HG03103 (cell line): Measurements from ENCODE around the gene SERPINA6.
"Not testable (repeated sequence)": the region's sequence is repeated elsewhere in the genome, so short reads cannot be mapped to it uniquely, and the experiment has no call there.

Experiments used
- ATAC-seq: cut with Tn5 transposase; IDR thresholded peaks from one replicate; pipeline ENCODE4 v1.9.1; 2021; ENCODE audit warnings: low read depth; ENCODE audit not compliant: unreplicated experiment

SERPINA6 gene

DNA sequence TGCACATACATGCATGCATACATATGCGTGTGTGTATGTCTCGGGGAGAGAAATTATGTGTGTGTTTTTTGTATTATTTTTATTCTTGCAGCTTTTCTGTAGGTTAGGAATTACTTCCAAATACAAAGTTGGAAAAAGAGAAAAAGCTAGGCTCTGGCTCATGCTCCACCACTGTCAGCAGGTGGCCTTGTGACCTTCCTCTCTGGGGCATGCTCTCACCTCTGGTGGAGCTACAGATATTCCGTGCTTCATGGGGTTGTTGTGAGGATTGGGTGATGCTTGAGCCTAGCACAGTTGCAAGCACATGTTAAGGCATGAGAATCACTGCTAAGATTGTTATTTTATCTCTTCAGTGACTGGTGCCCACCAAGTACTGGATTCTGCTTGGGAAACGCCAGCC is 6.7 kb upstream of the SERPINA6 start:
- no peak for ATAC-seq

DNA sequence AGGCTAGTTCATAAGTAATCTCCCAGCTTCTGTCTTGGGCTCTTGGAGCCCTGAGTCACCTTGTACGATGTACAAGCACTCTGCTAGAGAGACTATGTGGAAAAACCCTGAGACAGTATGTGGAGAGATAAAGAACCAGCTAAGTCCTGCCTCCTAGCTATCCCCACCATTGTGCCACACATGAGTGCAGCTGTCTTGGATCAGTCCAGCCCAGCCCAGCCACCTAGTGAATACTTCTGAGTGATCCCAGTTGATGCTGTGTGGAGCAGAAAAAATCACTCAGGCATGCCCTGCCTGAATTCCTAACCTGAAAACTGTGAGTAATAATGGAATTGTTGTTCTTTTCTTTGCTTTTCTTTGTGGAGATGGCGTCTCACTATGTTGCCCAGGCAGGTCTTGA is 5.1 kb upstream of the SERPINA6 start:
- no peak for ATAC-seq

DNA sequence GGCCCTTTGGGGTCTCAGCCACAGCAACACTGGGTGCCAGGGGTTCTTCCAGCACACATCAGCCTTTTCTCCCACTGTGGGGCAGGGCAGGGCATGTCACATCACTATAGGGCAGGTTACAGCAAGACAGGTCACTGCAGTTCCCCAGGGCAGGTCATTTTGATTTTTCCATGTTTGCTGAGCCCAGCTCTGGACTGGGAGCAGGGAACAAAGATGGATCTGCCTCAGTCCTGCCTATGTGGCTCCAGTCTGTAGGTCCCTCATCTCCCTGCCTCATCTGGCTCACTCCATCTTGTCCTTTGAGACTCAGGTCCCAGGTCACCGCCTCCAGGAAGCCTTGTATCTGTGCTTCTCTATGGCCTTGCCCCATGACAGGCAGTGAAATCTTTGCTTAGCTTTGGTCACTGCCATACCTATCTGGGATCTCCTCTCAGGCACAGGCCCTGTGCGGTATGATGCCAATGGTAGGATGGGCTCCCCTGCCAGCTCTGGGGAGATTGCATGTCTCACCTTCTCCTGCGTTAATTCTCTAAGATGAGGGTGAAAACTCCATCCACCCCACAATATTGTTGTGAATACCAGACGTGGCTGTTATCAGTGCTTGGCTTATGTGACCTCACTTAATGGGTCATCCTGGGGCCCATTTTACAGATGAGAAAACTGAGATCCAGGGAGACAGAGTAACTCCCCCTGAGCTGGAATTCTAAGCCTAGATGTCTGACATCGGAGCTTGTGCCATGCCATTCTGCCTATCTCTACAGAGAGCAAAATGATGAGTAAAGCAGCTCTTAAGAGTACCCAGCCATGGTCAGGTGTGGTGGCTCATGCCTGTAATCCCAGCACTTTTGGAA is 1.5 kb downstream of the SERPINA6 start:
- no peak for ATAC-seq

DNA sequence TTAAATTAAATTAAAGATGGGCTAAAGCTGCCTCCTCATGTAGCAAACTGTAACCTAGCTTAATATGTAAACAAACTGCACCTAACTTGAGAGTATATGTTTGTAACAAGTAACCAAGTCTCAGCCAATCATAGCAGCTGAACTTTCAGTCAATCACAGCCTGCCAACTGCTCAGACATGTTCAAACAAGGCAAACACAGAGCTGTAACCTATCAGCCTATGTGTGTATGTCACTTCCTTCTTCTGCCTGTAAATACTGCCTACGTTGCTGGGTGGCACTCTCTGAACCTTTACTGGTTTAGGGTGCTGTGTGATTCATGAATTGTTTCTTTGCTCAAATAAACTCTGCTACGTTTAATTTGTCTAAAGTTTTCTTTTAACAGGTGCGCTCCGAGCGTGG is 2.9 kb downstream of the SERPINA6 start:
- ATAC-seq, result no peak

DNA sequence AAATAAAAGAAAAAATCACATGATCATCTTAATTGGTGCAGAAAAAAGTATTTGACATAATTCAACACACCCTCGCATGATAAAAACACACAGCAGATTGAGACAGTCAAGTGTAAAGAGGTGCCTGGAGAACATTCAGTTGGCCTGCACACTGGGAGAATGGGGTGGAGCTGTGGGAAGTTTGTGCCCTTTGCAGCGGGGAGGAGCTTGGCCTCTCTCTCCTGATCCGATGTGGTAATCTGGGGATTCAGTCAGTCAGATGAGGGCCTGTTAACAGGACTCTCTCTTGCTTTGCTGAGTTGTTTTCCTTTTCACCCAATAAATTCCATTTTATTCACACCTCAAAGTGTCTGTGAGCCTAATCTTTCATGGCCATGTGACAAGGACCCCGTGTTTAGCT is 5.9 kb downstream of the SERPINA6 start:
- no peak for ATAC-seq

DNA sequence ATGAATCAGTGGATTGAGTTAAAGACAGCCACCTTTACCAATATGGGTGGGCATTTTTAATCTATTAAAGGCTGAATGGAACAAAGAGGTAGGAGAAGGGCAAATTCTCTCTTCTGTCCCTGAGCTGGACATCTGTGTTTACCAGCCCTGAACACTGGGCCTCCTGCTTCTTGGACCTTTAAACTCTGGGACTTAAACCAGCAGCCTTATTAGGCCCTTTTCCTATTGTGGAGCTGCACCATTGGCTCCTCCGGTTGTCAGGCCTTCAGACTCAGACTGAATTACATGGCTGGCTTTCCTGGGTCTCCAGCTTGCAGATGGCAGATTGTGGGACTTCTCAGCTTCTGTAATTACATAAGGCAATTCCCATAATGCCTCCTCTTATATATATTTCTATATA is 6.4 kb downstream of the SERPINA6 start:
- no peak for ATAC-seq

DNA sequence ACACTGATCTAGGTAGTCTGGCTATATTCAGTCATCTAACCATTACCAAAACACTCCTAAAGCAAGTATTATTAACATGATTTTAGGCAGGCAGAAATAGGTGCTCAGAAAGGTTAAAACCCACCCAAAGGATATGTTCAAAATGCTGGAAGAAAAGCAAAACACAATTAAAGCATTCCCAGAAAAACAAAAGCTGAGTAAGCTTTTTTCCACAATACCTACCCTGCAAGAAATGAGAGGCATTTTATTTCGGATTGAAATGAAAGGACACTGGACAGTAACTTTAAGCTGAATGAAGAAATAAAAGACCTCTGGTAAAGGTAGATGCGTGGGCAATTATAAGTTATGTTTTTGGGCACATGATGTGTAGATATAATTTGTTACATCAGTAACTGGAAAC is 8.2 kb downstream of the SERPINA6 start:
- no peak for ATAC-seq

DNA sequence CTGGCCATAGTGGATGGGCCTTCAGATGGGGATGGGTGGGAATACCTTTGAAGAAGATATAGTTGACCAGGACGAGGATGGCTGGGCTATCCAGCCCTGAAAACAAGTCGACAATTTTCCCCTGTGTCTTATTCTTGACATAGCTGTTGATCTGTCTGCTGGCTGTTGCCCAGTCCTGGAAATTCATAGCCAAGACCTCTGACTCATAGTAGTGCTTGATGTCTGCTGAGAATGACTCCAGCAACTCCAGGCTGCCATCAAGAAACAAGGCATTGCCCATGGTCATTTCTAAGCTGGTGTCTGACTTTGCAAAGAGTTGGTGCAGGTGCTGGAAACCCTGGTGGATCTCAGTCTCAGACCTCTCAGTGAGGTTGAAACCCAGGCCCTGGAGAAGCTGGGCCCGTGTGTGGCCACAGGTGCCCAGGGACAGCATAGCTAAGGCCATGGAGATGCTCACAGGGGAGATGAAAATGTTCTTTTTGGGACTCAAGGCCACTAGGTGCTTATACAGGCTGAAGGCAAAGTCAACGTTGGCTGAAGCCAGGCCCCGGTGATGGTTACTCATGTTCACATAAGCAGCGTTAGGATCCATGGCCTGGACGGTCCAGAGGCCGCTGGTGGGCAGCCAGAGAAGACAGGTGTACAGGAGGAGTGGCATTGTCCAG is 9.0 kb downstream of the SERPINA6 start:
- ATAC-seq, result no peak

DNA sequence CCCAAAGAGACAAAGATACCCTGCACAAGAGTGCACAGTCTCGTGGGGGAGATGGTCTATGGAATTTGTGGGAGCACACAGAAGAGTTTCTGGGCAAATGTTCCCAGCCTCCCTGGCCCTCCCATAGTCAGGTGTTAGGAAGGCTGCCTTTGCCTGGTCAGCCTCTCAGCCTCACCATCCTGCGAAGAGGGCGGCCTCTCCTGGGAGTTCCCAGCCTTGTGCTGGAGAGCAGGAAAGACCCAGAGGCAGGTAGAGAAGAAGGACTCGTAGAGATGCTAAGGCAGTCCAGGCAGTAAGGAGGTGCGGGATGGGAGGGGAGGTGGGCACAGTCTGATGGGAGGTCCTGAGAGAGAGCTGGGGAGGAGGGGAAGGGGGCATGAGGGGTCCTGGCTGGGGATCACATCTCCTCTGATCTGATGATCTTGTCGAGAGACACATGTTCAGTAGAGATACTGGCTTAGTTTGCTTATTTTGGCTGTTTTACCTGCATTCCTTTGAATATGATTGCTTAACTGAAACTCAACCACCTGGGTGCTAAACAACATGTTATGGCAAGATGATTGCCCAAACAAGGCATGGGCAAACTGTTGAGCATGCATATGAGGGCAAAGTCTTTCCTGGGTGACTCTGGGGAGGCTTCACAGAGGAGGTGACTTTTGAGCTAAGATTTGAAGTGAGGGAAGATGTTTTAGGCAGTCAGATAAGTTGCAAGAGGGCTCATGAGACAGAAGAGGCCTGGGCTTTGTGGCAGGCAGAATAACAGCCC is 10.5 kb downstream of the SERPINA6 start:
- no peak for ATAC-seq

DNA sequence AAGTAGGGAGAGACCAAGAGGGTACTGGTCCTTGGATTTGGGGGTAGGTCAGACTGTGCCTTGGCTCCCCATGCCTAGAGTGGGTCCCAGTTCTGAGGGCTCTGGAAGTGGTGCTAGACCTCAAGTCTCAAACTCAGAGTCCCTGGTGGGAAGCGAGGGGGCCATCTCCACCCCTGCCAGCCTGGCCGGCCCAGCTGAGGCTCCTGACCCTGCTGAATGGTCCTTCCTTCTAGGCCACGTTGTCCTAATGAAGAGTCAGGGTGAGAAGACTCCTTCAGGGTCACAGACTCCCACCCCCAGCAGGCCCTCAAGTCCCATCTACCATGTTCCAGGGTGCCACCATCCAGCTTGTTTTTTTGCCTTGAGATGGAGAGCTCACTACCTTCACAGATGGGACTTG is 12.9 kb downstream of the SERPINA6 start:
- no peak for ATAC-seq

DNA sequence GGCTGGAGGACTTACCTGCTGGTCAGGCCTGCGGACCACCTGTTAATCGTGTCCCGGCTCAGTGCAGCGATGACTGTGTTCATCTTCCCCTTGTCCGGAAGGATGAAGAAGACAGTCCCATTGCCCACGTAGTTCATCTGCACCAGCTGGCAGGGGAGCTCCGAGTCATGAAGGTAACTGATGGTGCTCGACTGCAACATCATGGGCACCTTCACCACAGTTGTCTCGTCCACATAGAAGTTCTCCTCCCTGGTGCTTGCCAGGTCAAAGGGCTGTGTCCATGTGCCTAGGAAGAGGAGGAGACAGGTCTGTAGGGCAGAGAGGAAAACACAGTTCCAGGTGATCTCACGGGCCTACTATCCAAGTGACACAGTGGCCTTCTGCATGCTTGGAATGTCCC is 13.4 kb downstream of the SERPINA6 start:
- no peak for ATAC-seq

DNA sequence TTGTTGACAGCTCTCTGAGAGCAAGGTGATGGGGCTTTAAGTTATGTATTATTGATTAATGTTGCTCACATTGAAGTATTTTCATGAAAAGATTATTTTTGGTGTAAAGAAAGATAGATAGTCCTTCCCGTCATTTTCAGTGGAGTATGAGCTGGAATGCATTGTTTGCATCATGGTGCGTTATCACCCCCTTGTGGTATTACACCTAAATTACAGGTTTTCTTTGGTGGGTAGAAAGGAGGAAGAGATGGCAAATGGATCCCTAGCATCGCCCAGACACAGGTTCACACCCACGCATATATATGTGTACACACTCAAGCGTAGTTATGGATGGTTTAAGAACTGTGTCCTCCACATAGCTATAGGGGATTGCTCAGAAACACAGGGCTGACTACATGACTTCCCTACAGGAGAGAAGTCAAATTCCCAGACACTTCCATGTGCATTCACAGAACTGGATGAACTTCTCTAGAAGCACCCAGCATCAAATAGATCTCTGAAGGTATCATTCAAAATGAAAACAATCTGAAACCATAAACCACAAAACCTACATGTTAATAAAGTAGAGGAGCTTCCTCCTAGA is 15.6 kb downstream of the SERPINA6 start:
- no peak for ATAC-seq

DNA sequence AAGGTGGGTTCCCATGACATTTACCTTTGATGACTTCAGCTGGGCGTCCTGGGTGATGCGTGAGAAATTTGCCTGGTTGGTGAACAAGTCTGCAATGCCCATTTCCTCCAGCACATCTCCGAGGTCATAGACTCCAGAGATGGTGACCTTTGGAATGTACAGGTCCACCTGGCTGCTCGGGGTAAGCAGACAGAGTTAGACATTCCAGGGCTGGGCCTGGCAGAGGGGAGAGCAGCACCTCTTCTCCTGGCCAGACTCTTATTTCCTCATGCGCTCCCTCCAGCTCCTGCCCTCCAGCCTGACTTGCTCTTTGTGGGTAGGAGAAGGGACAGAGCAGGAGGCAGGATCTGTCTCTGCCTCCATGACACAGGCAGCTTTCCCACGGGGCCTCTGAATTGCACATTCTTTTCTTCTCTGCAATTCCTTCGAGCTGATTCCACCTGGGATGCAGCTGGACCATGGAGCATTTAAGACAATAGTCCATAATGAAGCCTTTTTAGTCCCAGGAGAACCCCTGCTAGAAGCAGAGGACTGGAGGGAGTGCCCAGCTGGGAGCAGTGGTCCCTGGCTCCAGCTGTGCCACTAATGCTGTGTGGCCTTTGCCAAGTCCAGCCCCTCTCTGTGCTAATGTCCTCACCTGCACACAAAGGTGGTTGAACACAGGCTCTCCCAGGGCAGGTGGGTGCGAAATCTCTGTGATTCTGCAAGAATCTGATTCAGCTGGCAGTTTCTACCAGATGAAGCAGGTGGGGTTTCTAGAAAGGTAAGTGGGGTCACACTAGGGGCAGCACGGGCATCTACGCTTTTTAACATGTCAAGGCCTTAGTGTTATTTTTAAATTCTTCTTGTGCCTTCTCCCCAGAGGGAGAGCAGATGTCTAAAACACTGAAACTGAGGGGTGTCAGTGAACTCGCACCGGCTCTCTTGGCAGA is 16.8 kb downstream of the SERPINA6 start:
- no peak for ATAC-seq

DNA sequence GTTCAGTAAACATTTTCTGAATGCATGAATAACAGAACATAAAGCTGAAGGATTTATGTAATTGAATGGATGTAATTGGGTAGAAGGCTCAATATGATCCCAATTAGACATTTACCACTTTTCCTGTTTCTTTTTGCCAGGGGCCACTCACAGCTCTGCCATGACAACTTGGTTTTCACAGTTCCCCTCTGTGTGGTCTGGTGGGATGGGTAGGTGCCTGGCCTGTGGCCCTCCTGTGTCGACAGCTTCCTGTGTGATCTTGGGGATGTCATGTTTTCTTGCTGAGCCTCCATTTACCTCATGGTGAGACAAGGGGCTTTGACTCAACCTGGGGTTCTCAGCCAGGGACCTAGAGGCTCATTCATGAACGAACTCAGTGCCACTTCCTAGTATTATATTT is 17.5 kb downstream of the SERPINA6 start:
- ATAC-seq, result no peak

DNA sequence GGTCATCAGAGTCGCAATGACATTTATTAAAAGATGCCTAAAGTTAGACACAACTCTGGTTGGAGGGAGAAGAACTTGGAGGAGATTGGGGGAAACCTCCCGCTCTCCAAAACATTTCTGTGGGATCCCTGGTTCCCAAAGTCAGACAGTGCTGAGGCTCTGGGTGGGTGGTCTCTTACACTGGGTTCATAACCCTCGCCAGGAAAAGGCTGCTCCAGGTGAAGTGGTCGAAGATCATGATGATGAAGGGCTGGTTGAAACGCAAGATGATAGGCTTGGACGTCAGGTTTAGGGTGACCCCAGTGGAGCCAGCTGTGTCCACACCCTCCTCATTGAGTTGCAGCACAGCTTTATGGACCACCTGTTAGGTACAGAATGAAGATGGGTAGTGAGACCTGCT is 18.9 kb downstream of the SERPINA6 start:
- ATAC-seq, result no peak

DNA sequence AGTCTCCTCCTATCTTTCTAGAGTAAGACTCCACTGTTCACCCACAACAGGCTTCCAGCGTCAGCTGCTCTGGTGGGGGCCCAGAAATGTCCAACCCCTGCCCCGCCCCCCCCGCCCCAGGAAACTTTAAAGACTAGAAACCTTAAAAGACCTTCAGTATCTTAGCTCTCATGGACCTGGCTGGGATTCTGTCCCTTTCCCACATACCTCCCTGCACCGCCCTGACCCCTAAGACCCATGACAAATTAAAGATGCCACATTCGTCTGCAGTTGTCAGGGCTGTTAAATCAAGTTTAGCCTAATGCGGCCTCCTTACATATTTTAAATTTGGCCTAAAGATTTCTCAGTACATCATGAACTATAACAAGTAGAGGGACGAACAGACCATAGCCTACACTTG is 20.0 kb downstream of the SERPINA6 start:
- no peak for ATAC-seq

DNA sequence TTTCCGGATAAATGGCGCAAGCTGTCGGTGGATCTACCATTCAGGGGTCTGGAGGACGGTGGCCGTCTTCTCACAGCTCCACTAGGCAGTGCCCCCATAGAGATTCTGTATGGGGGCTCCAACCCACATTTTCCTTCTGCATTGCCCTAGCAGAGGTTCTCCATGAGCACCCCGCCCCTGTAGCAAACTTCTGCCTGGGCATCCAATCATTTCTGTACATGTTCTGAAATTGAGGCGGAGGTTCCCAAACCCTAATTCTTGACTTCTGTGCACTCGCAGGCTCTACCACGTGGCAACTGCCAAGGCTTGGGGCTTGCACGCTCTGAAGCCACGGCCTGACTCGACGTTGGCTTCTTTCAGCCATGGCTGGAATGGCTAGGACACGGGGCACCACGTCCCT is 25.0 kb downstream of the SERPINA6 start:
- no peak for ATAC-seq

DNA sequence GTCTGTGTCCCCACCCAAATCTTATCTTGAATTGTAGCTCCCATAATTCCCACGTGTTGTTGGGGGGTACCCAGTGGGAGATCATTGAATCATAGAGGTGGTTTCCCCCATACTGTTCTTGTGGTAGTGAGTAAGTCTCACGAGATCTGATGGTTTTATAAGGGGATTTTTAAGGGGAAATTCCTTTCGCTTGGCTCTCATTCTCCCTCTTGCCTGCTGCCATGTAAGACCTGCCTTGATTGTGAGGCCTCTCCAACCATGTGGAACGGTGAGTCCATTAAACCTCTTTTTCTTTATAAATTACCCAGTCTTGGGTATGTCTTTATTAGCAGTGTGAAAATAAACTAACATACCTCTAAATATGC is 27.0 kb downstream of the SERPINA6 start:
- ATAC-seq, result not testable (repeated sequence)

DNA sequence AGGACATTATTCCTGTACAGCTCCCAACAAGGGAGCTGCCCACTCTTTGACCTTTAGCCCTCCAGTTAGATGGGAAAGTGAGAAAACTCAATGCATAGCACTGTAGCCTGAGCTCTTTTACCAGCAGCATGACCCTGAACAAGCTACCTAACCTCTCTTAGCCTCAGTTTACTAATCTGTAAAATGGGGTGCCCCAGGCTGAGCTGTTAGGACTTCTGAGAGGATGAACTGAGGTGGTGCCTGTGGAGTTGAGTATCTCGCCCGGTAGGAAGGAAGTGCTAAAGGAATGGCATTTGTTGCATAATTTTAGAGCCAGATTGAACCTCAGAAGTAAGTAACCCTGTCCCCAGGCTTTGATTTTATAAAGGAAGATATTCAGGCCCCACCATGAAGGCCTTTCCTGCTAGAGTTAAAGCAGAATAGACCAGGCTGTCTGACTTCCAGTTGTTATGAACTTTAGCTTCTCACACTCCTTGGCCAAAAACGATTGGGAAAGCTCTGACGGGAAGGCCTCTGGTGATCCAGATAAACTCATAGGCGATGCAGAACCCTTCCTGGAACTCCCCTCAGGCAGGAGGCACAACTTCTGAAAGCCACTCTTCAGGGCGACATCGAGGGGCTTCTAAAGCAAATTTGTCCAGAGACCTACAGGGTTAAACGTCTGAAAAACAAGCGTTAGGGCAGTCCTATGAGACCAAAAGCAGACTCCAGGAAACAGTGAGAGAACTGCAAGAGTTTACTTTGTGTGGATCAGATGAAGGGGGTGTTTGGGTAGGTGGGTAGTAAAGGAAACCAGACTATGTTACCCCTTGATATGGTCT is 27.6 kb downstream of the SERPINA6 start:
- no peak for ATAC-seq
